DOHH2 (cell line): ENCODE results near the gene NEUROD6.

Experiments used
- H3F3A ChIP-seq: fragments of 200-600 bp; sonication (generic), shearing (Covaris generic); 2 replicates; pipeline ENCODE4 v1.6.0; 2016; ENCODE audit warnings: antibody characterized with exemption, mild to moderate bottlenecking; ENCODE audit not compliant: control insufficient read depth, insufficient read depth
- H3K27ac ChIP-seq: fragments of 200-600 bp; sonication (generic); 2 replicates; pipeline ENCODE4 v1.5.1; 2014; ENCODE audit warnings: low read depth, mild to moderate bottlenecking, low read length, moderate library complexity
- H3K27me3 ChIP-seq: fragments of 200-600 bp; sonication (generic); 2 replicates; pipeline ENCODE4 v1.6.1; 2014; ENCODE audit warnings: mild to moderate bottlenecking, low read length, mixed read lengths; ENCODE audit not compliant: control insufficient read depth
- H3K36me3 ChIP-seq: fragments of 200-600 bp; sonication (generic); 2 replicates; pipeline ENCODE4 v1.6.1; 2014; ENCODE audit warnings: mild to moderate bottlenecking, low read length, moderate library complexity, mixed read lengths; ENCODE audit not compliant: control insufficient read depth
- H3K4me1 ChIP-seq: fragments of 200-600 bp; sonication (generic); 2 replicates; pipeline ENCODE4 v1.6.1; 2014; ENCODE audit warnings: mild to moderate bottlenecking, low read length, mixed read lengths; ENCODE audit not compliant: control insufficient read depth
- H3K4me2 ChIP-seq: fragments of 200-600 bp; sonication (generic); 2 replicates; pipeline ENCODE4 v1.6.0; 2014; ENCODE audit warnings: mild to moderate bottlenecking, low read length, moderate library complexity
- H3K4me3 ChIP-seq: fragments of 200-600 bp; sonication (generic); 2 replicates; pipeline ENCODE4 v1.5.1; 2014; ENCODE audit warnings: mild to moderate bottlenecking, low read length, mixed read lengths
- H3K79me2 ChIP-seq: fragments of 200-600 bp; sonication (generic); 2 replicates; pipeline ENCODE4 v1.6.1; 2014; ENCODE audit warnings: mild to moderate bottlenecking, low read length, mixed read lengths; ENCODE audit not compliant: control insufficient read depth
- H3K9me2 ChIP-seq: fragments of 200-600 bp; sonication (generic); replicated peaks from 2 replicates; pipeline ENCODE4 v1.6.1; 2014; ENCODE audit warnings: mild to moderate bottlenecking, low read length, mixed read lengths; ENCODE audit not compliant: control insufficient read depth
- H3K9me3 ChIP-seq: fragments of 200-600 bp; sonication (generic); 2 replicates; pipeline ENCODE4 v1.6.1; 2014; ENCODE audit warnings: antibody characterized with exemption, low read length, mixed read lengths; ENCODE audit not compliant: control insufficient read depth, insufficient read depth
- H4K20me1 ChIP-seq: fragments of 200-600 bp; sonication (generic); 2 replicates; pipeline ENCODE4 v1.6.0; 2014; ENCODE audit warnings: low read depth, mild to moderate bottlenecking, antibody characterized with exemption, low read length, moderate library complexity; ENCODE audit not compliant: control insufficient read depth, insufficient read depth
- EZH2phosphoT487 ChIP-seq: fragments of 200-600 bp; sonication (generic); IDR thresholded peaks from 2 replicates; pipeline ENCODE4 v1.6.1; 2017; ENCODE audit warnings: borderline replicate concordance, mild to moderate bottlenecking, antibody characterized with exemption, low read length, moderate library complexity, mixed read lengths
- TF ChIP-seq, protein P1 (sequence below): fragments of 200-600 bp; sonication (generic); IDR thresholded peaks from one replicate; pipeline ENCODE4 v1.5.1; 2014; ENCODE audit warnings: antibody characterized with exemption, mild to moderate bottlenecking, low read depth, low read length; ENCODE audit not compliant: poor library complexity, severe bottlenecking

NEUROD6 gene

DNA sequence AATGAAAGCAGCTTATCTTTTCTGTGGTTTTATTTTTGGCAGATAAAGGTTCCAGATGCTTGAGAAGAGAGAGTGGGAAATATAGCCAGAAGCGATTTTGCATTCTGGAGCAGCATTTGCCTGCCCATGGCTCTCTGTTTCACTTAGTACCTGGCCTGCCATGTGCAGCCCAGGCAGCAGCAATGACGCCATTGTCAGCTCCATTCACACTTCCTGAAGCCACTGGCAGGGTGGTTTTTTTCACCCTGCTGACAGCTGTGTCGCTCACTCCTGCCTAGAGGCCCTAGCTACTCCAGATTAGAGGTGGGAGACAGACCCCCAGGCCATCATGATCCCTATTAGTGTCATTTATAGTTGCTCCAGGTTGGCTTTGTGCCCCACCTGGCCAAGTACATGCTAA, 30.1 kb upstream of the NEUROD6 start:
- no peak overlapping the region for H3K4me3 ChIP-seq
- peaks cover 4% of the 10 kb centered on the region; the same call in 1 of the 2 replicates for H4K20me1 ChIP-seq
- H3F3A ChIP-seq: no peaks in the 10 kb centered on the region
- no peaks in the 10 kb centered on the region for H3K36me3 ChIP-seq
- H3K9me3 ChIP-seq: no peaks in the 10 kb centered on the region
- H3K4me1 ChIP-seq: no peaks in the 10 kb centered on the region
- H3K4me2 ChIP-seq: no peak overlapping the region
- no peaks in the 10 kb centered on the region for H3K79me2 ChIP-seq
- H3K27ac ChIP-seq: no peak overlapping the region
- no peak for TF ChIP-seq EZH2phosphoT487
- TF ChIP-seq, protein P1, sequence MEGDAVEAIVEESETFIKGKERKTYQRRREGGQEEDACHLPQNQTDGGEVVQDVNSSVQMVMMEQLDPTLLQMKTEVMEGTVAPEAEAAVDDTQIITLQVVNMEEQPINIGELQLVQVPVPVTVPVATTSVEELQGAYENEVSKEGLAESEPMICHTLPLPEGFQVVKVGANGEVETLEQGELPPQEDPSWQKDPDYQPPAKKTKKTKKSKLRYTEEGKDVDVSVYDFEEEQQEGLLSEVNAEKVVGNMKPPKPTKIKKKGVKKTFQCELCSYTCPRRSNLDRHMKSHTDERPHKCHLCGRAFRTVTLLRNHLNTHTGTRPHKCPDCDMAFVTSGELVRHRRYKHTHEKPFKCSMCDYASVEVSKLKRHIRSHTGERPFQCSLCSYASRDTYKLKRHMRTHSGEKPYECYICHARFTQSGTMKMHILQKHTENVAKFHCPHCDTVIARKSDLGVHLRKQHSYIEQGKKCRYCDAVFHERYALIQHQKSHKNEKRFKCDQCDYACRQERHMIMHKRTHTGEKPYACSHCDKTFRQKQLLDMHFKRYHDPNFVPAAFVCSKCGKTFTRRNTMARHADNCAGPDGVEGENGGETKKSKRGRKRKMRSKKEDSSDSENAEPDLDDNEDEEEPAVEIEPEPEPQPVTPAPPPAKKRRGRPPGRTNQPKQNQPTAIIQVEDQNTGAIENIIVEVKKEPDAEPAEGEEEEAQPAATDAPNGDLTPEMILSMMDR: no peak
- H3K9me2 ChIP-seq: no peaks in the 10 kb centered on the region
- H3K27me3 ChIP-seq: no peaks in the 10 kb centered on the region

- H3K9me3 ChIP-seq: no peaks in the 10 kb centered on the region
- no peaks in the 10 kb centered on the region for H3K36me3 ChIP-seq
- H3K79me2 ChIP-seq: no peaks in the 10 kb centered on the region
- TF ChIP-seq, protein P1: no peak
- no peaks in the 10 kb centered on the region for H3K9me2 ChIP-seq
- H4K20me1 ChIP-seq: peaks cover 2% of the 10 kb centered on the region; the same call in 1 of the 2 replicates
- H3K4me3 ChIP-seq: no peak overlapping the region
- H3K4me2 ChIP-seq: no peak overlapping the region
- no peaks in the 10 kb centered on the region for H3K27me3 ChIP-seq
- H3K27ac ChIP-seq: no peak overlapping the region
- no peaks in the 10 kb centered on the region for H3K4me1 ChIP-seq
- no peaks in the 10 kb centered on the region for H3F3A ChIP-seq
Observed at GRCh38 chr7:31368620-31369019, 28.1 kb upstream of the NEUROD6 start.

GRCh38 chr7:31363496-31363895, 23.0 kb upstream of the NEUROD6 start:
- Histone ChIP-seq H3K9me3 (no peaks in the 10 kb centered on the region), H3K9me2 (no peaks in the 10 kb centered on the region), H3K27me3 (no peaks in the 10 kb centered on the region)

More at GRCh38 chr7:31363496-31363895, 23.0 kb upstream of the NEUROD6 start:
- no peaks in the 10 kb centered on the region for H3K4me1 ChIP-seq
- H3K79me2 ChIP-seq: no peaks in the 10 kb centered on the region
- H3K36me3 ChIP-seq: no peaks in the 10 kb centered on the region
- no peak for TF ChIP-seq EZH2phosphoT487
- TF ChIP-seq, protein P1: no peak
- H3K4me2 ChIP-seq: no peak overlapping the region
- H3K4me3 ChIP-seq: no peak overlapping the region
- no peaks in the 10 kb centered on the region for H3F3A ChIP-seq
- no peaks in the 10 kb centered on the region for H4K20me1 ChIP-seq
- H3K27ac ChIP-seq: no peak overlapping the region
